Mucosa of rectum (tissue), 2 donors: ENCODE measurements around the gene FAM89B.
"Not testable (repeated sequence)": the region's sequence is repeated elsewhere in the genome, so short reads cannot be mapped to it uniquely, and the experiment has no call there.

ENCODE experiments used
- H3K27ac ChIP-seq, 2 donors: one replicate each; pipeline ENCODE4 v1.7.0; 2013; ENCODE audit warnings: inconsistent platforms in 2 of 2, low read depth in 2 of 2, low read length in 2 of 2
- H3K27me3 ChIP-seq, 2 donors: one replicate each; pipeline ENCODE4 v1.7.0; 2013; ENCODE audit warnings: low read length in 2 of 2; ENCODE audit not compliant: control insufficient read depth in 2 of 2, insufficient read depth in 2 of 2
- H3K36me3 ChIP-seq, 2 donors: one replicate each; pipeline ENCODE4 v1.7.0; 2013; ENCODE audit warnings: low read length in 2 of 2; ENCODE audit not compliant: control insufficient read depth in 2 of 2, insufficient read depth in 2 of 2
- H3K4me1 ChIP-seq, 2 donors: one replicate each; pipeline ENCODE4 v1.7.0; 2013; ENCODE audit warnings: low read length in 2 of 2, mild to moderate bottlenecking in 1 of 2; ENCODE audit not compliant: control insufficient read depth in 2 of 2, insufficient read depth in 2 of 2
- H3K4me3 ChIP-seq, 2 donors: one replicate each; pipeline ENCODE4 v1.7.0; 2013; ENCODE audit warnings: low read length in 2 of 2
- H3K9ac ChIP-seq, 2 donors: one replicate each; pipeline ENCODE4 v1.7.0; 2013; ENCODE audit warnings: low read length in 2 of 2, low read depth in 1 of 2, mild to moderate bottlenecking in 1 of 2
- H3K9me3 ChIP-seq, 2 donors: one replicate each; pipeline ENCODE4 v1.7.0; 2013; ENCODE audit warnings: low read length in 2 of 2; ENCODE audit not compliant: control insufficient read depth in 2 of 2
- donor health status: healthy.
- donor health status: Normal muscosa, but diverticular disease.

FAM89B gene

GRCh38 chr11:65572356-65573051 lies at the start of gene FAM89B:
Gene FAM89B (plus strand): TSS chr11:65572538. CDS start chr11:65572670, 132 bp downstream.
- Histone ChIP-seq H3K27ac (peak within 1 kb of the TSS; percentile 67 to 93), H3K4me1 (peaks cover 60 to 71% of the 10 kb centered on the region in 2 donors), H3K36me3 (peaks cover 0 to 3% of the 10 kb centered on the region in 2 donors), H3K9ac (peak within 1 kb of the TSS; percentile 56 to 64), H3K9me3 (no peaks in the 10 kb centered on the region), H3K4me3 (peak within 1 kb of the TSS; percentile 90 to 95), H3K27me3 (no peaks in the 10 kb centered on the region)

DNA sequence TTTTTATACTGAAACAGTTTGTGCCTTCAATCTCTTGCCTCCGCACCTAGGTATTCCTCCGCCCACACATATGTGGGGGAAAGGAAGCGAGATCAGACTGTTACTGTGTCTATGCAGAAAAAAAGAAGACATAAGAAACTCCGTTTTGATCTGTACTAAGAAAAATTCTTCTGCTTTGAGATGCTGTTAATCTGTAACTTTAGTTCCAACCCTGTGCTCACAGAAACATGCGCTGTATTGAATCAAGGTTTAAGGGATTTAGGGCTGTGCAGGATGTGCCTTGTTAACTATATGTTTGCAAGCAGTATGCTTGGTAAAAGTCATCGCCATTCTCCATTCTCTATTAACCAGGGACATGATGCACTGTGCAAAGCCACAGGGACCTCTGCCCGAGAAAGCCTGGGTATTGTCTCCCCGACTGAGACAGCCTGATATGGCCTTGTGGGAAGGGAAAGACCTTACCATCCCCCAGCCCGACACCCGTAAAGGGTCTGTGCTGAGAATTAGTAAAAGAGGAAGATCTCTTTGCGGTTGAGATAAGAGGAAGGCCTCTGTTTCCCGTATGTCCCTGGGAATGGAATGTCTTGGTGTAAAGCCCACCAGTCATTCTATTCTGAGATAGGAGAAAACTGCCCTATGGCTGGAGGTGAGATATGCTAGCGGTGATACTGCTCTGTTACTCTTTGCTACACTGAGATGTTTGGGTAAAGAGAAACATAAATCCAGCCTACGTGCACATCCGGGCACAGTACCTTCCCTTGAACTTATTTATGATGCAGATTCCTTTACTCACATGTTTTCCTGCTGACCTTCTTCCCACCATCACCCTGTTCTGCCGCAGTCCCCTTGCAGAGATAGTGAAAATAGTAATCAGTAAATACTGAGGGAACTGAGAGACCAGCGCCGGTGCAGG lies 49.4 kb upstream of the FAM89B start:
- Histone ChIP-seq H3K36me3 (peaks cover 9 to 13% of the 10 kb centered on the region in 2 donors), H3K27ac (peak overlapping the region; percentile 22 to 52), H3K4me3 (peak overlapping the region in 1 of 2 donors; percentile 17), H3K4me1 (peaks cover 23 to 24% of the 10 kb centered on the region in 2 donors)
- H3K9me3 ChIP-seq, H3K27me3 ChIP-seq, H3K9ac ChIP-seq: not testable (repeated sequence)

- not testable (repeated sequence) for H3K4me3 ChIP-seq, H3K9ac ChIP-seq, H3K27me3 ChIP-seq, H3K9me3 ChIP-seq
- peaks cover 9 to 13% of the 10 kb centered on the region in 2 donors for H3K36me3 ChIP-seq
- H3K4me1 ChIP-seq = peaks cover 23 to 24% of the 10 kb centered on the region in 2 donors
- peak overlapping the region in 1 of 2 donors; percentile 52 for H3K27ac ChIP-seq
Observed at GRCh38 chr11:65523631-65523968, 48.7 kb upstream of the FAM89B start.

DNA sequence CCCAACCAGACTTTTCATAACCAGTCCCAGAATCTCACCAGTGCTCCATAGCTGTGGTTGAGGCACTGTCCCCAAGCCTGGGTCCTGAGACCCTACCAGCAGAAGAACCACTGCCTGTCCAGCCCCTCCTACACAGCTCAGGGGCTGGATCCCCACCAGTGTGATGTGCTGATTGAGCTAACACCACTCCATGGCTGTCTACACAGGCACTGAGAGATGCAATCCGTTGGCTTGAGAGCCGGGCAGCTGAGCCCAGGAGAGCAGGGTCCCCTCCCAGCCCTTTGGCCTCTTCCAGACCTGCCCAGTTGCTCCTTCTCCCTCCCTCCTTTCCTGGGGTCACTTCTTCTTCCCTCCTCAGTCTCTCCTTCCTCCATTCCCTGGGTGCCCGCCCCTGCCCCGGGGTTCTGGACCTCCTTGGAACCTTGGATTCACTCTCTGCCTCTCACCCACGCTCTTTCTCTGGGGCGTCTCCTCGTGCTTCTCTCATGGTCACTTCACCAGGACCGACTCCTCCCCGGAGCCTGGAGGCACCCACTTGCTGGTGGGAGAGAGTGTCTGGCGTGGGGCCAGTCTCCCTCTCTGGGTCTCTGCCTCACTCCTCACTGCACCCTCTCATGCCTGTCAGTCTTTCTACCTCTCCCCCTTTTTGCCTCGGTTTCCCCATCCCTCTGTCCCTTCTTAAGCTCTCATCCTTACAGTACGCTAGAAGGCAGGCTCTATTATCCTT lies 48.2 kb upstream of the FAM89B start:
- Histone ChIP-seq H3K4me3 (peak overlapping the region; percentile 40 to 49), H3K4me1 (peaks cover 23 to 24% of the 10 kb centered on the region in 2 donors), H3K9me3 (no peaks in the 10 kb centered on the region), H3K27ac (peak overlapping the region; percentile 34 to 40), H3K36me3 (peaks cover 9 to 13% of the 10 kb centered on the region in 2 donors), H3K9ac (peak overlapping the region in 1 of 2 donors; percentile 64), H3K27me3 (no peaks in the 10 kb centered on the region)

GRCh38 chr11:65524741-65525545 lies 47.4 kb upstream of the FAM89B start, which contains the start of gene SCYL1:
Gene SCYL1 (plus strand): TSS chr11:65525083. CDS start chr11:65525154, 71 bp downstream.
- H3K4me1 ChIP-seq = peaks cover 23 to 24% of the 10 kb centered on the region in 2 donors
- H3K9me3 ChIP-seq = no peaks in the 10 kb centered on the region
- peak within 1 kb of the TSS; percentile 82 to 89 for H3K4me3 ChIP-seq
- H3K27me3 ChIP-seq = no peaks in the 10 kb centered on the region
- H3K27ac ChIP-seq = peak within 1 kb of the TSS; percentile 82 to 84
- H3K9ac ChIP-seq = peak within 1 kb of the TSS; percentile 84 to 93
- peaks cover 9 to 16% of the 10 kb centered on the region in 2 donors for H3K36me3 ChIP-seq

DNA sequence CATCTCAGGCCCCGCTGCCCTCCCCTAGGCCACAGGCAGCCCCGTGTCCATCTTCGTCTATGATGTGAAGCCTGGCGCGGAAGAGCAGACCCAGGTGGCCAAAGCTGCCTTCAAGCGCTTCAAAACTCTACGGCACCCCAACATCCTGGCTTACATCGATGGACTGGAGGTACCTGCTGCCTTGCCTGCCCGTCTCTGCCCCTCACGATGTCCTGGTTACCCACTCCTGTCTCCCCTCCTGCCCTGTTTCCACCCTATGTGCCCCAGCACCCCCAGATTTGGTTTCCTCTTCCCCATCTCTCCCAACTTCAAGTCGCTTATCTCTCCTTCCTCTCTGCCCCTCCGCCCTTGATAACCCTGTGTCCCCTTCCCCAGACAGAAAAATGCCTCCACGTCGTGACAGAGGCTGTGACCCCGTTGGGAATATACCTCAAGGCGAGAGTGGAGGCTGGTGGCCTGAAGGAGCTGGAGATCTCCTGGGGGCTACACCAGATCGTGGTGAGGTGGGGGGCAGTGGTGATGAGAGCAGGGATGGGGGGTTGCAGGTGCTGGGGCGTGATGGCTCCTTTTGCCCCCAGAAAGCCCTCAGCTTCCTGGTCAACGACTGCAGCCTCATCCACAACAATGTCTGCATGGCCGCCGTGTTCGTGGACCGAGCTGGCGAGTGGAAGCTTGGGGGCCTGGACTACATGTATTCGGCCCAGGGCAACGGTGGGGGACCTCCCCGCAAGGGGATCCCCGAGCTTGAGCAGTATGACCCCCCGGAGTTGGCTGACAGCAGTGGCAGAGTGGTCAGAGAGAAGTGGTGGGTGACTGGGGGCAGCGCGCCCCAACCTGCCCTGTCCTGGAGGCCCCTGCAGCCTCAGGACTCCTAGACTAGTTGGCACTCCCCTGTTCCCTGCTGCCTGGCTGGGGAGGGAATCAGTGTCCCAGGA lies 46.5 kb upstream of the FAM89B start:
- Histone ChIP-seq H3K9ac (peak overlapping the region; percentile 84 to 93), H3K27me3 (no peaks in the 10 kb centered on the region), H3K36me3 (peaks cover 15 to 24% of the 10 kb centered on the region in 2 donors), H3K9me3 (no peaks in the 10 kb centered on the region), H3K4me1 (peaks cover 23 to 24% of the 10 kb centered on the region in 2 donors), H3K4me3 (peak overlapping the region; percentile 82 to 89), H3K27ac (peak overlapping the region; percentile 82 to 84)

GRCh38 chr11:65526744-65527143 lies 45.6 kb upstream of the FAM89B start:
- no peak overlapping the region for H3K4me3 ChIP-seq
- H3K36me3 ChIP-seq = peaks cover 24 to 33% of the 10 kb centered on the region in 2 donors
- no peaks in the 10 kb centered on the region for H3K27me3 ChIP-seq
- H3K27ac ChIP-seq = no peak overlapping the region
- H3K4me1 ChIP-seq = peaks cover 23 to 24% of the 10 kb centered on the region in 2 donors
- no peaks in the 10 kb centered on the region for H3K9me3 ChIP-seq
- H3K9ac ChIP-seq = no peak overlapping the region

DNA sequence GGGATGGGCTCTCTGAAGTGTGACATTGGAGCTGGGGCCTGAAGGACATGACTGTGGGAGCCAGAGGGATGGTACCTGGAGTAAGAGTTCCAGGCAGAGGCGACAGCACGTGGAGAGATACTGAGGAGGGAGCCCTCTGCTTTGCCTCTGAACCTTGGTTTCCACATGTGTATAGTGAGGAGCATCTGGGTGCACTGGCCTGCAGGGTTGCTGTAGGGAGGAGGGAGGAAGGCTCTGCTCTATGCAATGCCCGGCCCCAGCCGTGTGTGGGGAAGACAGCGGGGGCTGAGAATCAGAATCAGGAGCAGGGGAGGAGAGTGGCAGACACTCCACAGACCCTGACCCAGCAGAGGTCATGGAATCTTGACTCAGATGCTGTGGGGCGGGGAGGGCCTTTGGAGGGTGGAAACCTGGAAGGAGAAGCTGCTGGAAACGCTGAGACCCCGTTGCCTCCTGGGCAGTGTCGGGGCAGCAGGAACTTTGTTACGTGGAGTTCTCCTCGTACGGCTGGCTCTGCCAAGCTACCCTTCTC lies 43.5 kb upstream of the FAM89B start:
- Histone ChIP-seq H3K27me3 (no peaks in the 10 kb centered on the region), H3K4me3 (no peak overlapping the region), H3K36me3 (peaks cover 39 to 47% of the 10 kb centered on the region in 2 donors), H3K9me3 (no peaks in the 10 kb centered on the region), H3K9ac (no peak overlapping the region), H3K4me1 (peaks cover 14 to 17% of the 10 kb centered on the region in 2 donors), H3K27ac (no peak overlapping the region)
